ENCODE measurements around the gene DHX32.

Gene DHX32

DNA sequence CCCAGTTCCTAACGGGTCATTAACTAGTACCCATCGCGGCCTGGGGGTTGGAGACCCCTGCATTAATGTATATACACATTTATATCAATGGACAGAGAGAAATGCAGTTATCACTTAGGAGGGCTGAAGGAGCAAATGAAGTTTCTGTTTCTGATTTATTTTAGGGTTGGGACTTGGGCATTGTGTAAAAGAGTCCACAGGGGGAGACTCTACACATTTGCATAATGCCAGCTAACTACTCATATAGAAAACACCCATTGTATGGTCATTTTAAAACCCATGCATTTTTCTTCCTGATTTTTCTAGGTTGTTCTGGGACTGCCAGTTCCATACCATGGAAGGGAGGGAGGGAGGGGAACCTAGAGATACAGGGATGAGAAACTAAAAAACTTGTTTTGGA is 34.2 kb downstream of the DHX32 start:
- no peak for FAIRE-seq

DNA sequence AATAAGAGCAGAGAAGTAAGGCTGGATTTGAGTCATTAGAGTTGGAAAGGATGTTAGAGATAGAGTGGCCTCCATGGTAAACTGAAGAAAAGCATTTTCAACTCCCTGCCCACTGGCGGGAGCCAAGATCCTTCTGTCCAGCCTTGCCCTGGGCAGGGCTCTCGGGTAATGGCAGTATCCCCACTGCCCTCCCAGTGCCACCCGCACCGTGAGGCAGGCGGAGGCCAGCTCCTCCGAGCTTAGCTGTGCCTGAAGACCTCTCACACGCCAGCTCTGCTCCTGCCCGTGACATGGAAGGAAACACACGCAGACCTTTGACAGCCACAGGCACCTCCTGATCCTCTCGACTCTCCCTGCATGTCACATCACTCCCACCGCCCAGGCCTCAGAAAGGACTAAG is 35.5 kb downstream of the DHX32 start:
- FAIRE-seq, result no peak

DNA sequence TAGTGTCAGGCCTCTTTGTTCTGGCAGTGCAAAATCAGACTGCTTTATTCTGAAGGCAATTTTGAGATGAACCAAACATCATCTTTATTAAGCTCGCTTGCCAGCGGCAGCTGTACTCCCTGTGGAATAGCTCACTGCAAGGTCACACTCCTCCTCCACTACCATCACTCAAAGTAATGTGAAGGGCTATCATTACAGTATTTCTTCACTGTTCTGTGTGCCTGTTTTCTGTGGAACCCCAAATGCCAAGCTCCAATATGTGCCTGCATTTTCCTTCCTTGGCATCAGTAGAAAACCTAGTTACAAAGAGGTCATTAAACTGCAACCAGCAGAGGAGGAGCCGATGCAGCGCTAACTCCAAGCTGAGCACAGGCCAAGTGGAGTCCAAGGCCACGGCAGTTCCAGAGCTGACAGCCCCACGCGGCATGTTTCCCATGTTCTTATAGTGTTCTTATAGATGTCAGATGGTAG is 36.3 kb downstream of the DHX32 start:
- no peak for FAIRE-seq

DNA sequence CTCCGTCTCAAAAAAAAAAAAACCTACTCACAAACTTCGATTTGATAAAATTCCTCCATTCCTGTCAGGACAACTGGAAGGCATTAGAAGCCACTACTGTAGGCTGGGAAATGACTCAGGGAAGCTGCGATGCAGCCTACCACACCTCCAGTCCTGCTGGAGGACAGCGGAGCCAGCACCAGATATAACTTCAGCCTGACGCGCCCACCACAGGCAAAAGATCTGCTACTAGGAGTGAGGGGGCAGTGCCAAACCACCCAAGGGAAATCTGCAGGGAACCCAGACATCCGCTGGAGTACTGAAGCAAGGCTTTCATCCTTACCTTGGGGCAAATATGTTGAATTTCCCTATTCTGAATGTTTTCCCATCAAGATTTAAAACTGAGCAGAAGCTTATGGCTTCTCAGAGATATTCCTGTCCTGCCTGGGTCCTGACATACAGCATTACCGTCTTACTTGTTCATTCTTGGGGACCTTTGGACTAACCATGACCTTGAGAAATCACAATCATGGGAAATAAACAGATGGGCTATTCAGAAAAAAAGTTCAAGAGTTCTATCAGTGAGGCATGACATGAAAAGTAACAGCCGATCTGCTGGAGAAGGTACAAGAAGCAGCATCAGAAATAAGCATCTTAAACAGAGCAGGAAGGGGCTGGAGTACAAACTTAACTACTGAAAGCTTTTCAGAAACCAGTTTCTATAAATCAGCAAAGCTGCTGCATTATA is 37.3 kb downstream of the DHX32 start:
- no peak for FAIRE-seq

DNA sequence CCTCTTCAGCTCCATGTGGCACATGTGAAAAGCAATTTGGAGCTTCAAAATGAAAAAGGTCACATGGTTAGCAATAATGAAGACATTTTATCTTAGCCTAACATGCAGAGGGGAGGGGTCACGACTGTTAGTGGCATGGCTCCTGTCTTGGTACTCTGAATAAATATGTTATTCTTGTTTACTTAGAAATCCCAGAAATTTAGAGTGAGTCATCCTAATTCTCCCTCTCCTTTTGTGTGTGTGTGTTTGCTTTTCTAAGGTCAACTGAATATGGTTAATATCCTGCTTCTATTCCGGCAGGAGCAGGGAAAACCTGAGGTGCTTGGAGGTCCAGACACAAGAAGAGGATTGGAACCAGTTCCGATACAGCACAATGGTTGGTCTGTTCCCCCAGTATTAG is 40.1 kb downstream of the DHX32 start:
- FAIRE-seq, result no peak

DNA sequence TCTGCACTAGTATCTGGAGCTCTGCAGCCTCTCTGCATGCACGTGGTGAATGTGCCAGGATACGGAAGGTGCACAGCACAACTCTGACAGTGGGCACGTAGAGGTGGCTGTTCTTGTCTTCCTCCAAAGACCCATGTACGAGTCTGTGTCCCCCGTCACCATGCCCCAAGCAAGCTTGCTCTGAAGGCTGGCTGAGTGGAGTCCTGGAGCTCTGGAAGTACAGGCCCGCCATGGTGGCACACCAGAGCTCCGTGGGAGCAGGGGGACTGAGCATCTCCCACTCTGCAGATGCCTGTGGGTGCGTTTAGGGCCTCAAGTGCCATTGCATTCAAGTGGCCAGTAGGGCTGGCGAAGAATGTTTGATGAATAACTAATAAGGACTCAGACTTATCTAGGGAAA is 40.7 kb downstream of the DHX32 start:
- no peak for FAIRE-seq

DNA sequence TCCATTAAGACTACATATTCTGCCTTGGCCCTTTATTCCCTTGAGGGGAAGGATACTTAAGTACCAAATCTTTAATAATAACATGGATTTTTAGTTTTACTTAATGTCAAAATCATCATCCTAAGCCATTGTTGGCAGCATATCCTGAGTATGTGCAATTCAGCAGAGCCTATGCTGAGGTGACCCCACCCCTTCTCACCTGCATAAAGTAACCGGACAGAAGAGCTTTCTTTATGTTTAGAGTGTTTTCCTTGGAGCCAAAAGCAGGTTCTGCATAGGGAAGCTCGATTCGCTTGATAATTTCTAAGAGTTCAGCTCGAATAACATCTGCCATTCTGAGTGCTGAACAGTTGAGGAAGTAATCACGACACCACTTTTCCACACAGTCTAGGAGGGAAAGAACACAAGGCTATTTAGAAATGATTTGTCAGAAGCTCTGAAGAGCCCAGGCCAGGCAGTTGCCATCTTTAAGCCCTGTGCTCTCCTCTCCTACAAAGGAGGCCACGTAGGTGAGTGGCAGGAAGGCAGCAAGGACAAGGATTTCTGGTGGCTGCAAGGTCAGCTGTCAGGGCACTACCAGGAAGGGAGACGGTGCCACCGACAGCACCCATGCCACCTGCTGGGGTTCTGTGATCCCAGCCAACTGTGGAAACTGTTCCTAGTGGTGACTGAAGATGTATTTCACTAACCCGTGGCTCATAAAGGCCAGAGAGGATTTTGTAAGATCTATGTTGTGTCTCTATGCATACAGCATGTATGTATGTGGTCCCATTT is 42.1 kb downstream of the DHX32 start:
- no peak for FAIRE-seq

DNA sequence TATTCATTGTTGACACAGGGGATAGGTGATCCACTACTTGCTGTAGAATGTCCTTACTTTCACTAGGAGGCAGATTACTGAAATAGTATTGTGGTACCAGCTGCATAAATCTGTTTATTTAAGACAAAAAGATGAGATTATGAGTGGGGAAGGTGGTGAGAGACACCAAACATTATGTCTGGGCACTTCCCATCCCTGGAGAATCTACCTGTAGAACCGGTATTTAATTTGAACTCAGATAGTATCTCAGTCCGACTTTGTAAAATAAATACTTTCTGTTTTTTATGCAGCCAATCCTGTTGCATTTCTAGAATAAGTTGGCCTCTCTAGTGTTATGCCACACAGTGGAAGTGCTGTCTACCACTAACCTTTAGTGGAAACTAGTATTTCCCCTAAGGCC is 44.3 kb downstream of the DHX32 start:
- FAIRE-seq, result no peak

DNA sequence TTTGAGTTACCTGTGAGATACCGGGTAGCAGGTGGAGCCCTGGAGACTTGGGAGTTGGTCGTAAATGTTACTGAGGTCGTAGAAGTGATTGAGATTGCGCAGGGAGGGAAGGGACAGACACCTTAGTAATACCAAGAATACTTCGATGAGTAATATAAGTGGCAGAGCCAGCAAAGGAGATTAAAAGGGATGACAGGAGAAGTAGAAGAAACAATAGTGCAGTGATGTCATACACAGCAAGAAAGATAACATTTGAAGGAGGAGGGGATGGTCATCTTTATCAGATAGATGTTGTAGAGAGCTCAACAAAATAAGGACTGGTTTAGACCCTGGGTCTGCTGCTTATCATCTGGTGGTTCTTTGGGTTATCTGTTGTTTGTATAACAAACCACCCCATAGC is 52.8 kb downstream of the DHX32 start:
- no peak for FAIRE-seq

DNA sequence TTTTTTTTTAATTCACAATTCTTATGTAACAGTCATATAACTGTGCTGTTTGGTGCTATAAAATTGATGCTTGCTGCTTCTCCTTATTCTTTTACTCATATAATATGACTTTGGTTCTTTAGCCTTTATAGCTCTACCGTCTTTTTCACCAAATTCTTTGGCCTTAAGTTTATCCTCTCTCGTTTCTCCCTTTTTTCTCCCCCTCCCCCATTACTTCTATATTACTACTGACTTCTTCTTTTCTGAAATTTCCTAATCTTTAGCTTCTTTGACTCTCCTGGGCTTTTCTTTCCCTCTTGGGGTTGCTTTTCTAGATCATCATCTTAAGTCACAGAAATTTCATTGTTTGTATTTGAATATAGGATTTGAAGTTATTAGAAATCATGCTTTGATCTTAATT is 54.0 kb downstream of the DHX32 start:
- no peak for FAIRE-seq

DNA sequence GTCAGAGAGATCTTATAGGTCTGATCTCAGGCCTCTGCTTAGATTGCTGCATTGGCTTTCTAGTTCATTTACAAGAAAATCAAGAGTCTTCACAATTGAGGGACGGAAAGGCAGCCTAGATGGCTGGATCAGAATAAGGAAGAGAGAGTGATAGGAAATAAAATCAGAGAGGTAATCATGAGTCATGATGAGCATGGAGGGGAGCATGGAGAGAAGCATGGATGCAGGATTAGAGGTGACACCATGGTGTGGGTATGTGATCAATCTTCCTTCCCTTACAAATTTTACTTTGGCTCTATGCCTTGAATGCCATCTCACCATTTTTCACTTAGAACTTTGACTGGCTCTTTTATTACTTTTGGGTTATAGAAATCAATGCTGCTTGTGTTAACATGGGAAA is 56.4 kb downstream of the DHX32 start:
- FAIRE-seq, result no peak

DNA sequence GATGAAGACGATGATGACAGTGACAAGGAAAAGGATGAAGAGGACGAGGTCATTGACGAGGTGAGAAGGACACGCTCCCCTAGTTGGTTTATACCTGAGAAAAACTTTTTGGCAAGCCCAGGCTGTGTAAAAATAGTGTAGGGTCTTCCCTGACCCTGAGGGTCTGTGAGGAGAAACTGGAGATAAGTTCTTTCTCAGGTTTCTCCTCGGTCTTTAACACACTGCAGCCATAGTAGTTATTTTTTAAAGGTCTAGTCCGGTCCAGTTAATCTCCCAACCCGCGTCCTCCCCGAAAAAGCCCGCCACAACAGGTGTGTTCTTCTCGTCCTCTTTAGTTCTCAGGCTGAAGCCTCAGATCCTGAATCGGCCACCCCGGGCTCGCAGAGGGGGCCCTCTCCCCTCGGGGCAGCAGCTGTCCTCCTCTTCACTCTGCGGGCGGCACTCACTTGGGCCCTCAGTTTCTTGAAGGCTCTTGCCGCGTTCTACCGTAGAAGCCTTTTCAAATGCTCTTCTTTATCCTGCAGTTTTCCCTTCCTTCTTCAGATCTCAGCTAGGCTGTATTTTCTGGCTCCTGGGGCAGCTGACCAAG is 57.3 kb downstream of the DHX32 start:
- no peak for FAIRE-seq

DNA sequence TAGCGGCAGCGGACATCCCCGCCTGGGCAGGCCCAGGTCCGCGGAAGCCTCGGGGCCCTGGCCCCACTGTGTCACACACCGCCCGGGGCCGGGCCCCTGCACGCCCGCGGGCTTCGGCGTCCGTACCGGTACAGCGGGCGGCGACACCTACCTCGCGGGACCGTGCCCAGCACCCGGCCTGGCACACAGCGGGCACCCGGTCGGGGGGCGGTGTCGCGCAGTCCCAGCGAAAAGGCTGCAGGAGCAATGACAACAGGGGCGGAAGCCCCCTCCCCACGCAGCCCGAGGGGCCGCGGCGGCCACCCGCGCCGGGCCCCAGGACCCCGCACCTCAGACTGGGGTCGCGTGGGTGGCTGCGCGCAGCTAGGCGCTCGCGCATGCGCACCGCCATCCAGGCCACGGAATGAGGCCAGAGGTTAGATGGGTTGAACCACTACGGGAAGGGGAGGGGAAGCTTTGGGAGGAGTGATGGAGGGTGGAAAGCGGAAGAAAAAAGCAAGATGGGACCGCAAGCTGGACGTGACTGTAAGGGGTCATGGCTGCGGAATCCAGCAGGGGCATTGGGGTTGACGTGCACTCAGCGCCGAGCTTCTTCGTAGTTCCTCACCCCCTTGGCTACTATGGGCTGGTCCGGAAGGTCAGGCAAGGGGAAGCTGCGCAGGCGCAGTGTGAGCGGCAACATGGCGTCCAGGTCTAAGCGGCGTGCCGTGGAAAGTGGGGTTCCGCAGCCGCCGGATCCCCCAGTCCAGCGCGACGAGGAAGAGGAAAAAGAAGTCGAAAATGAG is 58.0 kb downstream of the DHX32 start, which contains the start of the genes BCCIP and UROS:
BCCIP (plus strand) TSS at position 669 of the 785 bp plus-strand sequence; CDS start at position 681, 12 bp downstream.
UROS (minus strand) TSS at position 381 of the 785 bp plus-strand sequence. CDS start 6,759 bp downstream, outside the sequence.
- no peak for FAIRE-seq

DNA sequence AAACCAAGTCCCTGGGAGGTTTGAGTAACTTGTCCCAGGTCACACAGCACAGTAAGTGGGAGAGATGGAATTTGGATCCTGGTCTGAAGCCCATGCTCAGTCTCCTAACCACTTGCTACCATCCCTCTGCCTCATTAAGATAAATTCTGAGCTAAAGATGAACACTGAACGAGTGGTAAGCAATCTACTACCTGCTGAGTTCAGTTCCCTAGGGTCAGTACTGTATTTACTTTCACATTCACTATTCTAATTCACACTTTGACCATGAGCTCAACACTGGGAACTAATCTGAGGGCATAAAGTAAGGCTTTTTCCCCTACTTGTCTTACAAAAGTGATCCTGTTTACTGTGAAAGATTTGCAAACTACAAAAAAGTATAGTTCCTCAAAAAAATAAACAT is 60.4 kb downstream of the DHX32 start:
- no peak for FAIRE-seq

DNA sequence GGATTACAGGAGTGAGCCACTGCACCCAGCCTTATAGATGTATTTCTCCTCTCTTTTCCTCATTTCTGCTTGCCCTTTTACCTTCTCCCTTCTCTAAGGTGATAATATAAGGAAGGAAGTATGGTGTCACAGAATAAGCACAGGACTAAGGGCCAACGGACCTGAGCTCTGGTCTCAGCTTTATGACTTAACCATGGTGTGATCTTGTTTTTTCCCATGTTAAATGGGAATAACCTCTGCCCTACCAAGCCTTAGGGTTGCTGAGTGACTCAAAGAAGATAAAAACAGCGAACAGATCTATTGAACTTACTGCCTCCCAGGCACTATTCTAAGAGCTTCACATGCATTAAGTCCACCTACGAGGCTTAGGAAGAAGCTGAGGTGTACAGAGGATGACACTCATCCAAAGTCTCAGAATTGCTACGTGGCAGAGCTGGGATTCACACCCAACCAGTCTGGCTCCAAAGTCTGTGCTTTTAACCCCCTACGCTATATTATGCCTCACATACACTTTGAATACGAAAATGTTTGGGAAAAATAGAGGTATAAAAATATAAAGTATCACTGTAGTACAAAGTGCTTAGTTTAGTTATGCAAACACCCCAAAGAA is 63.6 kb downstream of the DHX32 start:
- no peak for FAIRE-seq

DNA sequence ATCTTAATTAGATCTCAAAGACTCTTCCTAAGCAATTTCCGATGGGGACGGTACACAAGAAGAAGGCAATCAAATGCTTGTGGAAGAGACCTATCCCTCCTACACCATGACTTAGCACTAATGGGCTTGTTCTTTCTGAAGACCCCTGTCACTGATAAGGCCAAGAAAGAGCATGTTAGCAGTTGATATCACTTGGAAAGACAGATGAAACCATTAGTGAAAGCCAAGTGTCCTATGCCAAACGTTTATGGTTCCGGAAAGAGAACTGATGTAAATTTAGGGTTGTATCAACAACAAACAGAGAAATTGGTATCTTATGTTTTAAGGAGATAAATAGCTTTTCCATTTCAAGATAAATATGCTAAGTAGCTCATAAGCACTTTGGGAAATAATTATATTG is 64.5 kb downstream of the DHX32 start:
- FAIRE-seq, result no peak

DNA sequence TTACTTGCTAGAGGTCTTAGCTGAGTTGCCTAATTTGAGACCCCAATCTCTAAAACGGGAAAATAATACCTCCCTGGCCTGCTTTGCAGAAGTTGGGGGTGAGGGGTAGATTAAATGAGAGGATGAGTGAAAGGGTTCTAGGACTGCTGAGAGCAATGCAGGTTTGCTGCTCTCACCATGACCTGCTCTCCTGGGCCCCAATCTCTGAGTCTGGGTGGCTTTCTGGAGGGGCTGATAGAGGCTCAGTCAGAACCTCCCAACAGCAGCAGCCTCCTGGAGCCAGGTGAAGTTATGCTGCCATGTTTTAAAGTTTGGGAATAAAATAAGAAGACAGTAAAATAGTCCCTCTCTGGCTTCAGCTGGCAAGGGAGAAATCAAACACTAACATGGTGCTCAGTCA is 65.3 kb downstream of the DHX32 start:
- FAIRE-seq, result no peak

DNA sequence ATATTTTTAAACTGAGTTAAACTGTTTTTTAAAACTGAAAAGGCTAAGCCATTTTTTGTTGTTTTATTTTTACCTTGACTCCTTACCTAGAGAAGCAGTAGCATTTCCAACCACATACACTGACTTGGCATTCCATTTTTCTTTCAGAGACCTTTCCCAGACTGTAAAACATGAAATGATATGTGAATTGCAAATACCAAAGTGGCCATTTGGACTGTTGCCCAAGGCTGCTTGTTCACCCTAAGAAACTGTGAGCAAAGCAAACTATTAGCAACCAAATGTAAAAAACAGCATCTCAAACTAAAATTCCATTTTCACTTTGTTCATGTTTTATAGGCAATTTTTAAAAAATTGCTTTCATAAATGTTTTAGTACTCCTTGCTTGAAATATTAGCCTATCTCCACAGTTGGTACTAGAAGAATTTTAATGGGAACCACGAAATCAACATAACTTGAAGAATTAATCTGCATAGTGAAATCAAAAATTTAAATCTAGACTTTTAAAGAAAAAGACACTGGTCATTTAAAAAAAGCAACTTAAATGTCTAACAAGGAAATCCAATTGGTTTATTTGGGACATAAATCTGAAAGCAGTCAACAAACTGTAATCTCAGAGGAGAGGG is 68.9 kb downstream of the DHX32 start:
- FAIRE-seq, result no peak

DNA sequence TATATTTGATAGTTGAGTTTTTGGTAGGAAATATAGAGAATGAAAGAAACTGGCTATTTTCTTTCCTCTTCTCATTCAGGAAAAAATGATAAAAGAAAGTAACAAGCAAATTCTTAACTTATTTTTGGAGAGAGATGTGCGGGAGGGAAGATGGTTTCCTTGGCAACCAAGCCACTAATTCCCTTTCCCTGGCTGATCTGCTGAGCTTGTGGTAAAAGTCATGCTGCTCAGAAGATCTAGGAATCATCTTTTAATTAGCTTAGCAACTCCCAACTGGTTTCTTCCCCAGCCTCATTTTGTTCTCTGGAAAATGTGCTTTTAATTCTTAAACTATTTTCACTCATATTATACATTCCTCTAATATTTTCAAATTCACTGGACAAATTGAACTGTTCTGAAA is 69.8 kb downstream of the DHX32 start:
- FAIRE-seq, result no peak

DNA sequence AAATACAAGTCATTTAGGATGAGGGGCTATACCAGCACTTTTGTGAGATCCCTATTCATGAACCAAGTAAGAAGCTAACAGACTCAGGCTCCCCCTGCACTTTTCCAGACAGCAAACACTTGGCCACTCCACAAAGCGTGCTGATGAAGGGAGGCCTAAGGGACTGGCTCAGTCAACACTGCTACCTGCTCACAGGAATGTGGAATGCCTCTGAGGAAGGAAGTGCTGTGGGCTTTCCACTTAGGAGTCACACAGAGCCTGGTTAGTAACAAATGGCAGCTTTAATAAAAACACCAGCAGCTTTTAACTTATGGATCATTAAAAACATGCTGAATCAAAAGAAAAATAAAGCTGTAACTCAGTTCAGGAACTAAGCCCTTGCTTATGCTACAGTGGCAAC is 73.0 kb downstream of the DHX32 start:
- no peak for FAIRE-seq

DNA sequence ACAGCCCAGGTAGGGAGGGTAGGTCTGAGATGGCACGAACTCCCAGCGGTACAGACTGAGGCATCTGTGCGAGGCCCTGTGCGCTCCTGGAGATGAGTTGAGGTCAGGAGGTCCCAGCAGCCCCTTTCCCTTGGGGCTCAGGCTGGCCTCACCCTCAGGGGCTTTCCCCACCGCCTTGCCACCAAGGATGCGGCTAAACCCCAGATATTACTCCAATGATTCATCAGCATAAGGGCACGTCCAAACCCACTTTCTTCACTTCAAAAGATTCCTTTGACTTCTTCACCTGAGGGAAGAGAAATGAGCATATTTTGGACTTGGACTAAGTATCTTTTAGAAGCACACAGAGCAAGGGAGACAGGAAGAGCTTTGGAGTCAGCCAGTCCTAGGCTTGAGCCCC is 78.4 kb downstream of the DHX32 start:
- no peak for FAIRE-seq

DNA sequence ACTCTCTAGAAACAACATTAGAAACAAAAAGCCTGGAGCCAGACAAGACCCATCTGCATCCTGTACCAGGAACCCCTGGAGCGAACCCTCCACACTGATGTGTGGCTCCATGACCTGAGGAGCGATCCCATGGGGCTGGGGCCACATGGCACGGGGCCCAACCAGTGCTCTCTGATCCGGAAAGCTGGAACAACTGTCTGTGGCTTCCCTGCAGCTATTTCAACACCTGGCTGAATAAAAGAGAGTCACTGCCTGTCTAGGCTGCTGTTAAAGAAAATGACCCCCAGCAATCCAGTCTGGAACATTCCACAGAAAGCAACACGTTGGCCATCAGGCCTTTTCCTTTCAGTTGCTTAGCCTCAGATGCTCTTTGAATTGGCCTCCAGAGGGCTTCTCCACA is 79.0 kb downstream of the DHX32 start:
- FAIRE-seq, result no peak
